ENCODE measurements around the gene EME1. TPM values are rescaled to one million over a fixed set of nuclear protein-coding genes. Genes with fewer than 3 reads are reported as not detected.

Gene EME1
- total and polyA plus RNA-seq, 2 experiments from 2014 or later = 5.2 to 13.4 TPM

DNA sequence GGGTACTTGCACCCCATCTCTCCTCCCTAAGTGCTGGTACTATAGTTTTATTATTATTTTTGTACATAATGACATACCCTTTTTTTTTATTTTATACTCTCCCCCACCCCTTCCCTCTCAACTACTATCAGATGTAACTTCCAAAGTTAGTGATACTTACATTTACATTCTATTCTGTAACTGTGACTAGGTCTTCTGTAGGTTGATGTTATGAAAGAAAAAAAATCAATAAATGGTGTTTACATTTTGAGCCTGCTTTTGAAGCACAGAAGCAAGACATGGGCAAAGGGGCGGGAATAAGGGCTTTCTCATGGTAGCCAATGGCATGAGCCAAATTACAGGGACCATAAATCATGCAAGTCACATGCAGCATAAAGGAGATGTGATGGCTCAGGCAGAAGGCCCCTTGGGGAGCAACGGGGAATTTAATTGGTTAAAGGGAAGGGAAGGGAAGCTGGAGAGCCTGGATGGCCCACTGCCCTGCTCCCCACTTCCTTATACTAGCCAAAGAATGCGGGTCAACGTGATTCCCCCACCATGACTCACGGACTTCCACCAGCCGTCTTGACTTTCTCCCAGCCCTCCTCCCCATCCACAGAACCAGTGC lies 50.6 kb downstream of the EME1 start:
- Histone ChIP-seq H3K4me3 (no peak overlapping the region), H3K27me3 (no peaks in the 10 kb centered on the region), H3K27ac (no peak overlapping the region), H3K4me1 (ENCODE audit: low read depth) (peaks cover 34% of the 10 kb centered on the region), H3K36me3 (no peaks in the 10 kb centered on the region), H3K9me3 (ENCODE audit: low read depth) (no peaks in the 10 kb centered on the region)
- DNase-seq (ENCODE audit: low read depth in 1 of 2, low spot score in 1 of 2) = peak in 1 of 2 donors; percentile 94
- TF ChIP-seq, protein P1, sequence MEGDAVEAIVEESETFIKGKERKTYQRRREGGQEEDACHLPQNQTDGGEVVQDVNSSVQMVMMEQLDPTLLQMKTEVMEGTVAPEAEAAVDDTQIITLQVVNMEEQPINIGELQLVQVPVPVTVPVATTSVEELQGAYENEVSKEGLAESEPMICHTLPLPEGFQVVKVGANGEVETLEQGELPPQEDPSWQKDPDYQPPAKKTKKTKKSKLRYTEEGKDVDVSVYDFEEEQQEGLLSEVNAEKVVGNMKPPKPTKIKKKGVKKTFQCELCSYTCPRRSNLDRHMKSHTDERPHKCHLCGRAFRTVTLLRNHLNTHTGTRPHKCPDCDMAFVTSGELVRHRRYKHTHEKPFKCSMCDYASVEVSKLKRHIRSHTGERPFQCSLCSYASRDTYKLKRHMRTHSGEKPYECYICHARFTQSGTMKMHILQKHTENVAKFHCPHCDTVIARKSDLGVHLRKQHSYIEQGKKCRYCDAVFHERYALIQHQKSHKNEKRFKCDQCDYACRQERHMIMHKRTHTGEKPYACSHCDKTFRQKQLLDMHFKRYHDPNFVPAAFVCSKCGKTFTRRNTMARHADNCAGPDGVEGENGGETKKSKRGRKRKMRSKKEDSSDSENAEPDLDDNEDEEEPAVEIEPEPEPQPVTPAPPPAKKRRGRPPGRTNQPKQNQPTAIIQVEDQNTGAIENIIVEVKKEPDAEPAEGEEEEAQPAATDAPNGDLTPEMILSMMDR (IDR thresholded peaks at IDR 0.05; ENCODE audit: low read depth, low read length) = no peak

GRCh38 chr17:50424246-50424995 lies 51.4 kb downstream of the EME1 start:
- no peaks in the 10 kb centered on the region for H3K36me3 ChIP-seq
- no peaks in the 10 kb centered on the region for H3K9me3 ChIP-seq (ENCODE audit: low read depth)
- no peak for DNase-seq (ENCODE audit: low read depth in 1 of 2, low spot score in 1 of 2)
- no peaks in the 10 kb centered on the region for H3K27me3 ChIP-seq
- H3K27ac ChIP-seq = peak overlapping the region; percentile 68
- TF ChIP-seq, protein P1 (IDR thresholded peaks at IDR 0.05; ENCODE audit: low read depth, low read length) = no peak
- no peak overlapping the region for H3K4me3 ChIP-seq
- H3K4me1 ChIP-seq (ENCODE audit: low read depth) = peaks cover 36% of the 10 kb centered on the region

DNA sequence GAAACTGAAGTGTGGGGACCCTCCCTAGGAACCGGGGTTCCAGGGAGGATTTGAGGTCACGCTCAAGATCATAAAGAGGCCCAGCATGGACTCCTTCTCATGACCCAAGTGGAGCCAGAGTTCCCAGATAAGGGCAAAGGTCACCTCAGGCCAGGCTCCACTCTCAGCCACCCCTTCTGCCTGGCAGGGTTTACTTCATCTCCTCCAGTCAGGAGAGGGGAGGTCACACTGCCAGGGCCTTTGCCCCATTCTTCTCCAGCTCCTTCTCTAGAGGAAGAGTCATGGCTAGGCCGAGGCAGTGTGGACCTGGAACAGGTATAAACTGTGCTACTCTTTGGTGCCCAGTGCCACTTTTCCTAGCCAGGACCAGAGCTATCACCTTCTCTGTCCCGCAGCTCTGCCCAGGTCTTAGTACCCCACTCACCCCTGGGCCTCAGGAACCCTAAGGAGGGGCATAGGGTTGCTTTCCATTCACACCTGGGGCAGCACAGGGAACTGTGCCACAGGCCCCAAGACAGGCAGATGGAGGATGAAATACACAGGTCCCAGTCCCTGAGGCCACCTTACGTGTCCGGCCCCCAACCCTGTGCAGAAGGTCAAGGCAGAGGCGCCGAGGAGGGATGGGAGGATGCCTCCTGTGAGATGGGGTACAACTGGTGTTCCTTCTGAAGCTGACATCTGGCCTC lies 52.1 kb downstream of the EME1 start:
- Histone ChIP-seq H3K36me3 (no peaks in the 10 kb centered on the region), H3K4me1 (ENCODE audit: low read depth) (peaks cover 36% of the 10 kb centered on the region), H3K27me3 (no peaks in the 10 kb centered on the region), H3K9me3 (ENCODE audit: low read depth) (no peaks in the 10 kb centered on the region), H3K4me3 (peak overlapping the region; percentile 56), H3K27ac (peak overlapping the region; percentile 68)
- DNase-seq (ENCODE audit: low read depth in 1 of 2, low spot score in 1 of 2) = no peak
- TF ChIP-seq, protein P1 (IDR thresholded peaks at IDR 0.05; ENCODE audit: low read depth, low read length) = no peak

DNA sequence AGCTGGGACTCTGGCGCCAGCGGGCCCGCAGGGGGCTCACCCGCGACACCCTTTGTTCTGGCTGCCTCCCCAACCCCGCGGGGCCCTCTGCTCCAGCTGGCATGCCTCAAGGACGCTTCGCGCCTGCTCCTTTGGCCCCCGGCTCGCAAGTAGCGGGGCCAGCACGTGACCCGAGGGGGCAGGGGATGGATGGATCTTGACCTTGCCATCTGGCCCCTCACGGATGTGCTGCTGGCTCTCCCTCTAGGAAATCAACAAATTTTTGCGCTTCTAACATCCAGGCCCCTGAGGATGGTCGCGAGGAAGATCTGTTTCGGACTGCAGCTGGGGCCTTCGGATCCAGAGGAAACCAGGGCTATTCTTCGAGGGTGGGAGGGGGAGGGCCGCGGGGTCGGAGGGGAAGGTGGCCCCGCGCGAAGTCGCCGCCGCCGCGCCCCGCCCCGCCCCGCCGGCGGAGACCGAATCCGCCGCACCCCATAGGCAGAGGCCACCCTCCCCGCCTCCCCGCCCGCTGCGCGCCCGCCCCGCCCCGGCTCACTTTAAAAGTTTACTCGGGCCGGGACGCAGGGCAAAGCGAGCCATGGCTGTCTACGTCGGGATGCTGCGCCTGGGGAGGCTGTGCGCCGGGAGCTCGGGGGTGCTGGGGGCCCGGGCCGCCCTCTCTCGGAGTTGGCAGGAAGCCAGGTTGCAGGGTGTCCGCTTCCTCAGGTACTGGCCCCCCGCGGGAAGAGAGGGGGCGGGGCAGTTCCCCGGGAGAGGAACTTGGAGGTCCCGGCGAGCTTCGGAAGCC lies 52.8 kb downstream of the EME1 start, which contains the start of gene ACSF2:
Gene ACSF2 (plus strand): TSS at position 537 of the 790 bp plus-strand sequence. CDS start 44 bp downstream, at position 581.
- H3K4me3 ChIP-seq = peak within 1 kb of the TSS; percentile 56
- H3K4me1 ChIP-seq (ENCODE audit: low read depth) = peaks cover 37% of the 10 kb centered on the region
- TF ChIP-seq, protein P1 (IDR thresholded peaks at IDR 0.05; ENCODE audit: low read depth, low read length) = no peak
- H3K9me3 ChIP-seq (ENCODE audit: low read depth) = no peaks in the 10 kb centered on the region
- DNase-seq (ENCODE audit: low read depth in 1 of 2, low spot score in 1 of 2) = peak; percentile 65 to 86
- H3K27me3 ChIP-seq = no peaks in the 10 kb centered on the region
- H3K36me3 ChIP-seq = no peaks in the 10 kb centered on the region
- H3K27ac ChIP-seq = peak within 1 kb of the TSS; percentile 68

DNA sequence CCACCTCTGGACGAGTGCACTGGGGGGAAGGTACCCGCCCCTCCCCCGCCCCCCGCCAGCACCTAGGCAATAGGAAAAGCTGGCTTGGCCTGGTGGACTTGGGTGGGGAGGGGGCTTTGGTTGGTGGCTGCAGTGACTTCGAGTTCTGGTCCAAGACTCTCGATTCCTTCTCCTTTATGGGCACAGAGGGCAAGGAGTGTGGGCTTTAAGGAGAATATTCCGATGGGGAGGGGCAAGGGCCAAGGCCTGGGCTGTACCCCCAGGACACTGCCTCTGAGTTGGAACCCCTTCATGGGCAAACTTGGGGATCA lies 53.4 kb downstream of the EME1 start:
- no peaks in the 10 kb centered on the region for H3K36me3 ChIP-seq
- H3K27me3 ChIP-seq = no peaks in the 10 kb centered on the region
- peaks cover 39% of the 10 kb centered on the region for H3K4me1 ChIP-seq (ENCODE audit: low read depth)
- peak overlapping the region; percentile 56 for H3K4me3 ChIP-seq
- peak overlapping the region; percentile 68 for H3K27ac ChIP-seq
- TF ChIP-seq, protein P1 (IDR thresholded peaks at IDR 0.05; ENCODE audit: low read depth, low read length) = no peak
- no peak for DNase-seq (ENCODE audit: low read depth in 1 of 2, low spot score in 1 of 2)
- no peaks in the 10 kb centered on the region for H3K9me3 ChIP-seq (ENCODE audit: low read depth)
